Inflammatory macrophage (primary cell): ENCODE measurements around the gene TMEM237.

Source experiments
- DNase-seq, 2 donors: peaks; one replicate each; pipeline ENCODE4 v3.0.0-alpha.2; 2020 to 2022

TMEM237 gene

DNA sequence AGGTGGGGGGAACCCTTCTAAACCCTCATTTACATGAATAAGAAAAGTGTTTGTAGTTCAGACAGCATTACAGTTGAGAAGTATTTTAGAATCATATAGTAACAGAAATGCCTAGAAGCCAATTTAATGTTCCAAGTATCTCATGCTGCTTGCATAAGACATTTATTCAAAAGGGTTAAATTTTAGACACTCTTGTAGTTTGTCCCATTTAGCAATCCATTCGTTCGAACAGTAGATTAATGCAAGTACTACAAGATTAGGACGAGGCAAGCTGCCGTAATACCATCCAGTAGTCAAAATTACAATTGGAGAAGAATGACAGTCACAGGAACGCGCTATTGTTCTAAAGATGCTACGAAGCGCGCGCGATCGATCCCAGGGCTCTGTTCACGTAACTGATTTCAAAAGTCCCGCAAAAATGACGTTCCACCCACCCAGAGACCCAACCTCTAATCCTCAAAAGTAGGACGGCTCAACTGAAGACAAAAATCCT is 1.2 kb downstream of the TMEM237 start:
- no peak for DNase-seq

DNA sequence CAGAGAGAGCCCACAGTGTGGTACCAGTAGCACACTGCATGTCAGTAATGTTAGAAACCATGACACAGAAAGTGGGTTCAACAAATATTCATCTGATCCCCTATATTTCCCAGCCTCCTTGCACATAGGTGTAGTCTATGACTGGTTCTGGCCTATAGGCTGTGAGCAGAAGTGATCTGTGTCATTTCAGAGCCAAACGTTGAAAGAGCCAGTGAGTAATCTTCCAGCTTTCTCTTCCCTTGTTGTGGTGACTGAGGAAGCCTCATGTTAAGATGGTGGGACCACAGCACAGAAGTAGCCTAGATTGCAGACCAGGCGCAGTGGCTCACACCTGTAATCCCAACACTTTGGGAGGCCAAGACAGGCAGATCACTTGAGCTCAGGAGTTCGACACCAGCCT is 4.1 kb downstream of the TMEM237 start:
- DNase-seq, result no peak

DNA sequence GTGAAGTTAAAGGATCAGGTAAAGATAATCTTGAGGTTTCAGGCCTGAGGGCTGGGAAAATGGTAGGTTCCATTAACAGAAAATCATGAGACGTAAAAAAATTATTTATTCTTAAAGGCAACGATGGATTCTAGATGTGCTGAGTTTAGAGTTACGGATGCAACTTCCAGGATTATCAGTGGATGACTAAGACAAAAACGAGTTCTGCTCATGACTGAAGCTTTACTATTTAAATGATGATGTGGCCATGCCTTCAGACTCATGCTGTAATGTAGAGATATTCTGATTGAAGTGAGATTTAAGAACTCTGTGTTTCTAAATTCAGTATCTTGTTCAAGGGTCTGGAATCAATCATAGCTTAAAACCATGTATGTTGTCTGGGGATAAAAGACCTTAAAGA is 5.0 kb downstream of the TMEM237 start:
- no peak for DNase-seq

DNA sequence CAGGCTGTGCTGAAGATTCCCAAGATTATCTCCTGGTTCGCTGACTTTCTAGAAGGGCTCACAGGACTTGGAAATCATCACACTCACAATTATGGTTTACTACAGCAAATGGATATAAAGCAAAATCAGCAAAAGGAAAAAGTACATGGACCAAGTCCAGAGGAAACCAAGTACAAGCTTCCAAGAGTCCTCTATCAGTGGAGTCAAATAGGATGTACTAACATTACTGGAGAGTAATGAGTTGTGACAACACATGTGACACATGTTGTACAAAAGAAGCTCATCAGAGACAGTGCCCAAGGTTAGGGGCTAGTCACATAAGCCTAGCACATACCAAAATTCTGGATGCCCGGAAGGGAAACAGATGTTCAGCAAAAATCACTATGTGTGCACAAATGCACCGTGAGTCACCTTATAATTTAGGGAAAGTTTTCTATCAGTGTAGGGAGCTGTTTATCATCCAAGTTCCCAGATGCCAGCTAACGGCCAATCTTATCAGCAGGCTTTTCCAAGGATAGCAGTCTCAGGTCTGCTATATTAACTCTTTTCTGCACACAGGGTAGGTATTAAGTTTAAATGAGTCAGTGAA is 9.5 kb downstream of the TMEM237 start:
- no peak for DNase-seq

DNA sequence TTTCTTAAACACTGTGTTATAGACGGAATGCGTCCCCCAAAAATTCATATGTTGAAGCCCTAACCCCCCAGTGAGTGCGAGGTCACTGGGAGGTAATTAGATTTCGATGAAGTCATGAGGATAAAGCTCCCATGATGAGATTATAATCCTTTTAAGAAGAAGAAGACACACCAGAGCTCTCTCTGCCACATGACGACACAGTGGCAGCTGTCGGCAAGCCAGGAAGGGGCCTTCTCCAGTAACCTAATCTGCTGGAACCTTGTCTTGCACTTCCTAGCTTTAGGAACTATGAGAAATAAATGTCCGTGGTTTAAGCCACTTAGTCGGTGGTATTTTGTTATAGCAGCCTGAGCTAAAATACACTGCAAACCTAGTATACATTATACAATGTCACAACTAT is 12.3 kb downstream of the TMEM237 start:
- DNase-seq, result no peak

DNA sequence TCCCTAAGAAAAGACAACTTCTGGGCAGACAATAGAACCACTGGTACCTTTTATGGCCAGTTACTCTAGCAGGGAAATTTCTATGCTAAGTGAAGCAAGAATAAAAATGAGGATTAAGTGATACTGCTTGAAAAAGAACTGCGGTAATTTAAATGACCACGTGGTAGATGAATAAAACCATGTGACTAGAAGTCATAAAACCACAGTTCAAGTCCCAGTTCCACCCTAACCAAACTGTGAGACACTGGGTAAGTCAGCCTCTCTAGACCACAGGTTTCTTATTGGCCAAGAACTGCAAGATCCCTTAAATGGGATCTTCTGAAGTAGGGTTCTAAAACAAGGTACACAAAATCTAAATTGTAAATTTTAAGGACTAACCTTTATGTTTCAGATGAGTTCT is 12.7 kb downstream of the TMEM237 start:
- no peak for DNase-seq

DNA sequence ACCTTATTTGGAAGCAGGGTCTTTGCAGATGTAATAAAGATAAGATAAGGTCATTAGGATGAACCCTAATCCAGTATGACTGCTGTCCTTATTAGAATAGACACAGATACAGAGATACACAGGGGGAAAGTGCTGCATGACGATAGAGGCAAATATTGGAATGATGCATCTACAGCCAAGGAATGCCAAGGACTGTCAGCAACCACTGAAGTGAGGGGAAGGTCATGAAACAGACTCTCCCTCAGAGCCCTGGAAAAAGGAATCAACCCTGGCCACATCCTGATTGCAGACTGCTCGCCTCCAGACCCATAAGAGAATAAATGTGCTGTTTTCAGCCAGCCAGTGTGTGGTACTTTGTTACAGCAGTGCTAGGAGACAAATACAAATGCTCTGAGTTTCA is 14.8 kb downstream of the TMEM237 start:
- DNase-seq, result no peak

DNA sequence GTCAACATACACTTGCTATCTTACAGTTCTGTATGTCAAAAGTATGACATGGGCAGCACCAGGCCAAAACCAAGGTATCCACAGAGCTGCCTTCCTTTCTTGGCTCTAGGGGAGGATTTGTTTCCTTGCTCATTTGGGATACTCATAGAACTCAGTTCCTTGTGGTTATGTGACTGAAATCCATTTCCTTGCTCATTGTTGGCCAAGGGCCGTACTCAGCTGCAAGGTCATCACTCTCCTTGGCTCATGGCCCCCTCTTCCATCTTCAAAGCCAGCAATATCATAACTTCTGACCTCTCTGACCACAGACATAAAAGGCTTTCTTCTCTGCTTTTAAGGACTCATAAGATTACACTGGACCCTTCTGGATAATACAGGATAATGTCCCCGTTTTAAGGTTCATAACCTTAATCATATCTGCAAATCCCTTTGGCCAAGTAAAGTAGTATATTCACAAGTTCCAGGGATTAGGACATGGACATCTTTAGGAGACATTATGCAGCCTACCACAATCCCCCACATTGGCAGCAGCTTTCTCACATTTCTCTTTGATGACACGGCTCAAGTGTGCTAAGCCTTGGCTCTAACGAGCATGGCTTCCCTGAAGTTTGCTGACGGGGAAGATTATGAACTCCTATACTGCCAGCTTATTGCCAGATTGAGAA is 20.9 kb downstream of the TMEM237 start:
- DNase-seq, result no peak

DNA sequence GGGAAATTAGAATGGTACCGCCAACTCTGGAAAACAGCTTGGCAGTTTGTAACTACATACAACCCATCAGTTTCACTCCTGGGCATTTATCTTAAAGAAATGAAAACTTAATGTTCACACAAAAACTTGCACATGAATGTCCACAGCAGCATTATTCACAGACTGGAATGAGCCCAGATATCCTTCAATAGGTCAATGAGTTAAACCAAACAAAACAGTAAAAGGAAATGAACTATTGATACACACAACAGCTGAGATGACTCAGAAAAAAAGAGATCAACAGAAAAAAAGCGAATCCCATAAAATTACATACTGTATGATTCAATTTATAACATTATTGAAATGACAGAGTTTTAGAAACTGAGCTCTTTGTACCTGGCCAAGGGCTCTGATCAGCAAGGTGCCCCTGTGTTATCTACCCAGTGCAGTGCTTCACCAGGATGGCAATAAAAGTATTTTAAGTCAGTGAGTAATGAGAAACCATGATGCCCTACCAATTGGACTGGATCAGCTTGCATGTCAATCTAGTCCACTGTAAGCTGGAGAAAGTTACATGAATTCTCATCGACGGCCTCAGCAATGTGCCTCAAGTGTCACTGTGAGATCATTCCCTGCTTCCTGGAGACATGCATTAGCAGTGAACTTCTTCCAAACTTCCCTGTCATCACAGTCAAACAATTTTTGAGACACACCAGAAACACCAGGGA is 21.9 kb downstream of the TMEM237 start:
- DNase-seq, result no peak

DNA sequence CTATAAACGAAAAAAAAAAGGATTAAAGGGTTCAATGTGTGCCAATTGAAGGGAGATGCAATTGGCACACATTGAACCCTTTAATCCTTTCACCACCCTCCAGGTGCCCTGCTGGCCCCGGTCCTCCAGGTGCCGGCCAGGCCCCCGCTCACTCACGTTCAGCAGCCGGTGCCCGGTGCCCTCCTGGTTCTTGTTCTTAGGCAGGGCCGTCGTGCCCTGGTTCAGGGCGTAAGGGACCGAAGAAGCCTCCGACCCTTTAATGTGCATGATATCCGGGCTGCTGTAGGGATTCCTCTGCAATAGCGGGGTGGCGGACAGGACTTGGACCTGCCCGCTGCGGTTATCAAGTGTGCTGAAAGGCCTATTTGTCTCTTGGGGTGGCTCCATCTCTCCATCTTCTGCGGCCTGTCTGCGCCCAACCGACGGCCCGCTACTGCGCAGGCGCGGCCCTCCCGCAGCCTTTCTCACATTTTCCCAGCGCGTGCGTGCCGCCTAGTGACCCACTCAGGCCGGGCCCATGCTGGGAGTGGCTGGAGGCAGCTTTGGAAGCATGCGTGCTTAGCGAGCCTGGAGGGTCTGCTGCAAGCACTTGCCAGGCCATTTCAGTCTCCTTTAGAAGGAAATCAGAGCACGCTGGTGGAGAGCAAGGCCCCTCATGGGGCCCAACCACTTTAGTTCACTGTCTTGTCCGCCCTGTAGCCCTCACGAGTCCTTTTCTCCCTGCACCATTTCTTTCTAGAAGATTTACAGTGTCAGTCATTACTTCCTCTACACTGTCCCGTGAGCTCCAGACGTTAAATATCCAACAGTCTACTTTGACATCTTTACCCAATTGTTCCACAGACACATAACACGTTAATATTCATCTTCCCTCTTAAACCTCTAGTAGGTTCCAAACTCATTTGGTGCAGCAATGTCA is 24.3 kb downstream of the TMEM237 start:
- DNase-seq, result peak; percentile 17 to 20

DNA sequence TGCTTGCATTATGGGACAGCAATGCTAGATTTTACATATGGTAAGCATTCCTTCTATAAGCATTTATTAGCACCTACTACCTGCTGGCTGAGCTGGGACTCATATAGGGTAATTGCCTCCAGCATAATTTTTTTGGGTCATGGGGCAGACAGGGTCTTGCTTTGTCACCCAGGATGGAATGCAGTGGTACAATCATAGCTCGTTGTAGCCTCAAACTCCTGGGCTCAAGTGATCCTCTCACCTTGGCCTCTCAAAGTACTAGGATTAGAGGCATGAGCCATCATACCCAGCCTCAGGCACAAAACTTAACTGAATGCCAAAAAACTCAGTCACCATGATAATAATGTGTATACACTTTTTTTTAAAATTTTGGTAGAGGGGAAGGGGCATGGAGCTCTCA is 35.3 kb downstream of the TMEM237 start:
- DNase-seq, result no peak

DNA sequence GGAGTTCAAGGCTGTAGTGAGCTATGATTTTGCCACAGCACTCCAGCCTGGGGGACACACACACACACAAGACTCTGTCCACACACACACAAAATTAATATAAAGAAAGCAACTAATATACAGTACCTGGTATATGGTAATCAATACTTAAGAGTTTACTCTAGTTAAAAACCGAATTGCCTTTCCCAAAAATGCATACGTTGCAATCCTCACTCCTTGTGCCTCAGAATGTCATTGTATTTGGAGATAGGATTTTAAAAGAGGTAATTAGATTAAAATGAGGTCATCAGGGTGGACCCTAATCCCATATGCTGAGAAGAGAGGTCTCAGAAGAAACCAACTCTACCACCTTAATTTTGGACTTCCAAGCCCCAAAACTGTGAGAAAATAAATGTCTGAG is 35.7 kb downstream of the TMEM237 start:
- DNase-seq, result no peak

DNA sequence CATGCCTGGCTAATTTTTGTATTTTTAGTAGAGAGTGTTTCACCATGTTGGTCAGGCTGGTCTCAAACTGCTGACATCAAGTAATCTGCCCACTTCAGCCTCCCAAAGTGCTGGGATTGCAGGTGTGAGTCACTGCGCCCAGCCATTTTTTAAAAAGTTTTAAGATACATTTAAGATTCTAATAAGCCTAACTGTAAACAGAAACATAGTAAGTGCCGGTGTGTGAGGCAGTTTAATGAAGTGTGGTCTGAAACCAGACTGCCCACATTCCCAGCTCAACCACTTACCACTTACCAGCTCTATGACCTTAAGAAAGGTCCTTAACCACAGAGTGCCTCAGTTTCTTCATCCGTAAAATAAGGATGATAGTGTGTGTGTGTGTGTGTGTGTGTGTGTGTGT is 42.4 kb downstream of the TMEM237 start:
- no peak for DNase-seq

DNA sequence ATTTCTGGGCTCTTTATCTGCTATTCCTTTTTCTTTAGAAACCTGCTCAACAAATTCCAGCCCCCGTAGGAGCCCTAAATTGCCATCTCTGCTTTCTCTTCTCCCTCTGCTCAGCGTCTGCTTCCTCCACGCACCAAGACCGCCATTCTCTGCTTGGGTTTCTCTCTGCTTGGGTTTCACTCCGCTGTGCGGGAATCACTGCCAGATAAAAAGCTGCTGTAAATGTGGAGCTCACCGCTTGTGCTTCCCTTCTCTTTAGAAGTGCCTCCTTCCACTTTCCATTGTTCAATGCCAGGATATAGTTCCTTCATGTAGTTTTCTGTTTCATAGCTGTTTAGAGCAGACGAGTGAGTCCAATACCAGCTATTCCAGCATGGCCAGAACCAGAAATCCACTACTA is 45.9 kb downstream of the TMEM237 start:
- DNase-seq, result no peak

DNA sequence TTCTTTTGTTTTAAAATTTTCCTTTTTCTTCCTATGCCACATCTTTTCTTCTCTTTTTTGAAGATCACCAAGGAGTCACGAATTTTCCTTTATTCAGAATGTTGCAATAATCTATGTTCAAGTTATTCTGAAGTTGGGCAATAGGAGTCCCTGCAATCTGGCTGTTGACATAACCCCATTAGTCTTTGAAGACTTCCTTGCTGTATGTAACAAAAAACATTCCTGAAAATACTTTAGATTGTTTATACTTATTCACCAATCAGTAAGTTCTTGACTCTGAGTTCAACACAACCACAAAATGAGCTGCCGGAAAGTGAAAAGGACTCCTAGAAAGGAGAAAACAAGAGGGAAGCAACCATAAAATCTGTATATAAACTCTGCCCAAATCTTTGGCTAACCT is 62.8 kb downstream of the TMEM237 start:
- peak; percentile 53 to 70 for DNase-seq

DNA sequence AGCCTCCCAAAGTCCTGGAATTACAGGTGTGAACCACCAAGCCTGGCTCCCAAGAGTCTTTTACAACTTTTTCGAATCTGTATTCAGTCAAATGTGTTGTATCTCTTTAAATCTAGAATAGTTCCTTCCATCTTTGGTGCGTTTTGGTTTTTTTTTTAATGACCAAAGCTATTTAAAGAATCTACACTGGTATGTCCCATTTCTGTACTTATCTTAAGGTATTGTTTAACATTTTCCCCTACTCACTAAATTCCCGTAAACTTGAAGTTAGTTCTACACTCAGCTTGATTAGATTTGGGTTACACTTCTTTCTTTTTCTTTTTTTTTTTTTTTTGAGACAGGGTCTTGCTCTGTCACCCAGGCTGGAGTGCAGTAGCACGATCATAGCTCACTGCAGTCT is 63.8 kb downstream of the TMEM237 start:
- DNase-seq, result no peak

DNA sequence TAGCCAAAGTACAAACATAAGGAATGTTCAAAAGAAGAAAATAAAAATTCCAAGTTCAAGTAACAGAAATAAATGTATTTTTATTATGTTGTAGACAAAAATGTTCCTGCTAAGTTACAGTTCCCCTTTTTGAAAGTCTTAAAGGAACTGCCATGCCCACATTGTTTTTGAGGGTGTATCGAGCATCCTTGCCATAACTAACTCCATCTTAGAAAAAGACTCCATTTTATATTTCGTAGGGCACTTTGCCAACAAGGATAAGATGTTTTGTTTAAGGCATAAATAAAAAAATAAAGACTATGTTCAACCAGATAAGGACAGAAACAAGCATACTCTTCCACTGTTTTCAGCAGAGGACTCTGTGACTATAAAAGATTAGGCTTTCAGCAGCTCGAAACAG is 67.3 kb downstream of the TMEM237 start:
- no peak for DNase-seq

DNA sequence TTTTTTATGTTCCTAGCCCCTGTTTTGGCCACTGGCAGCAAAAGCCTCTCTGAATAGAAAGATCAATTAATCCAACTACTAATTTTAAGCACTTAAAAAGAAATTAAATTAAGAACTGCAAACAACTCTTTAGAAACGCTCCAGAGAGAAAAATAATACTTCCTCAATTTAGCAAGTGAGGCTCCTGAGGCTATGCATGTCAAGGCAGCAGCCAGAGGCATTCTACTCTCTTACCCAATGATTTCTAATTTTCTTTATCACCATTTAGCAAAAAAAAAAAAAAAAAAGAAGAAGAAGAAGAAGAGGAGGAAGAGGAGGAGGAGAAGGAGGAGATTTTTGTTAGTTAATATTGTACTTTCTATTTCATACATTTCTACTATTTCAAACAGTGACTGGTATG is 68.5 kb downstream of the TMEM237 start:
- peak; percentile 39 to 53 for DNase-seq

DNA sequence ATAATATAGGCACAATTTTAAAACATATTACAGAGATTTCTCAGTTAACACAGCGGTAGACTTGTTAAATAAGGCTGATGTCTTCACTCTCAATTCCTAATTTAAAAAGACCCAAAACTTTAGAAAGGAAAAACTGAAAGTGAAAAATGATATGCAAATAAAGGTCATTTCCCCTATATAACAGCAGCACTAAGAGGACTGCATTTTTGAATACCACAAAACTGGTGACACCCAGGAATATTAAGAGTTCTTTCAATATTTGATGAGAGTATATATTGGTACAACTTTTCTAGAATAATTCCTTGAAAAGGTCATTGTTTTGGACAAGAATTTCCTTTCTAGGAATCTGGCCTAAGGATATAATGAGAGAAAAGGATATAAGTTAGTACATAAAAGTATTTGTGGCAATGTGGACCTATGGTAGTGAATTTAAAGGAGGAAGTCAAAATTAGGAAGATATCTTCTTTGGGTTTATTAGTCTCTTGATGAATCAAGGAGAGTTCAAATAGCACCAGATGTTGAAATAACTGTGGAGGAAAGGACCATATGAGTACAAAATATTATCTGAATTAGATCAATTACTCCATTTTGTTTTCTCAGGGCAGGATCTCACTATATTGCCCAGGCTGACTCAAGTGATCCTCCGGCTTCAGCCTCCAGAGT is 70.3 kb downstream of the TMEM237 start:
- DNase-seq, result peak in 1 of 2 donors; percentile 39
